Neural cell (in vitro differentiated cells): ENCODE measurements around the gene BICDL1. TPM values are rescaled to one million over a fixed set of nuclear protein-coding genes. Genes with fewer than 3 reads are reported as not detected.

Experiments
- H2AFZ ChIP-seq: fragments of 200-600, 300-800 bp; sonication (generic), shearing (Covaris generic); 2 replicates; pipeline ENCODE4 v1.6.0; 2014; ENCODE audit warnings: low read depth, mild to moderate bottlenecking, antibody characterized with exemption, low read length, moderate library complexity
- H3F3A ChIP-seq: fragments of 200-600 bp; shearing (Covaris generic); 2 replicates; pipeline ENCODE4 v1.6.1; 2016; ENCODE audit warnings: mild to moderate bottlenecking, moderate library complexity, mixed read lengths, antibody characterized with exemption, low read length; ENCODE audit not compliant: insufficient read depth, poor library complexity, severe bottlenecking
- H3K27ac ChIP-seq: fragments of 200-600, 300-800 bp; sonication (generic), shearing (Covaris generic); 2 replicates; pipeline ENCODE4 v1.5.1; 2014; ENCODE audit warnings: mild to moderate bottlenecking, low read length, moderate library complexity
- H3K27me3 ChIP-seq: fragments of 300-800, 200-600 bp; sonication (generic), shearing (Covaris generic); 2 replicates; pipeline ENCODE4 v1.6.0; 2014; ENCODE audit warnings: mild to moderate bottlenecking, low read depth, low read length, moderate library complexity; ENCODE audit not compliant: insufficient read depth
- H3K36me3 ChIP-seq: fragments of 300-800, 200-600 bp; sonication (generic), shearing (Covaris generic); 2 replicates; pipeline ENCODE4 v1.5.1; 2014; ENCODE audit warnings: mild to moderate bottlenecking, antibody characterized with exemption, low read length, moderate library complexity; ENCODE audit not compliant: insufficient read depth
- H3K4me2 ChIP-seq: fragments of 300-800, 200-600 bp; sonication (generic), shearing (Covaris generic); 2 replicates; pipeline ENCODE4 v1.6.0; 2014; ENCODE audit warnings: mild to moderate bottlenecking, low read length
- H3K4me3 ChIP-seq: fragments of 300-800, 200-600 bp; sonication (generic), shearing (Covaris generic); 2 replicates; pipeline ENCODE4 v1.5.1; 2014; ENCODE audit warnings: mild to moderate bottlenecking, low read length, moderate library complexity
- H3K79me2 ChIP-seq: fragments of 200-600 bp; shearing (Covaris generic); replicated peaks from 2 replicates; pipeline ENCODE4 v1.6.0; 2014; ENCODE audit warnings: mild to moderate bottlenecking, low read length, moderate library complexity; ENCODE audit not compliant: insufficient read depth
- H3K9ac ChIP-seq: fragments of 300-800, 200-600 bp; sonication (generic), shearing (Covaris generic); 2 replicates; pipeline ENCODE4 v1.6.1; 2016; ENCODE audit warnings: mild to moderate bottlenecking, low read length, mixed read lengths
- H3K9me2 ChIP-seq: fragments of 200-600 bp; shearing (Covaris generic); 2 replicates; pipeline ENCODE4 v1.6.1; 2016; ENCODE audit warnings: mild to moderate bottlenecking, low read length, mixed read lengths; ENCODE audit not compliant: insufficient read depth
- H3K9me3 ChIP-seq: fragments of 200-600, 300-800 bp; sonication (generic), shearing (Covaris generic); 2 replicates; pipeline ENCODE4 v1.6.1; 2016; ENCODE audit warnings: mild to moderate bottlenecking, mixed run types, low read length, moderate library complexity, mixed read lengths
- H4K20me1 ChIP-seq: fragments of 200-600 bp; shearing (Covaris generic); 2 replicates; pipeline ENCODE4 v1.6.1; 2016; ENCODE audit warnings: mild to moderate bottlenecking, mixed run types; ENCODE audit not compliant: insufficient read depth
- EP300 ChIP-seq: fragments of 450-650 bp; conservative IDR thresholded peaks from 2 replicates; pipeline ENCODE4 v1.6.1; 2014; ENCODE audit warnings: antibody characterized with exemption, mild to moderate bottlenecking, moderate library complexity; ENCODE audit not compliant: poor library complexity, severe bottlenecking
- EZH2 ChIP-seq: fragments of 200-600, 300-800 bp; shearing (Covaris generic), sonication (generic); IDR thresholded peaks from 2 replicates; pipeline ENCODE4 v1.6.1; 2014; ENCODE audit warnings: antibody characterized with exemption, low read length, borderline replicate concordance, mild to moderate bottlenecking; ENCODE audit not compliant: insufficient read depth, poor library complexity, severe bottlenecking
- MXI1 ChIP-seq: fragments of 450-650 bp; conservative IDR thresholded peaks from 2 replicates; pipeline ENCODE4 v1.6.1; 2014; ENCODE audit warnings: antibody characterized with exemption, mild to moderate bottlenecking; ENCODE audit not compliant: poor library complexity, severe bottlenecking
- POLR2AphosphoS5 ChIP-seq: IDR thresholded peaks from 2 replicates; pipeline ENCODE4 v1.6.1; 2012
- RAD21 ChIP-seq: fragments of 450-650 bp; conservative IDR thresholded peaks from 2 replicates; pipeline ENCODE4 v1.6.1; 2014; ENCODE audit warnings: antibody characterized with exemption, mild to moderate bottlenecking, moderate library complexity
- SMC3 ChIP-seq: fragments of 450-650 bp; conservative IDR thresholded peaks from 2 replicates; pipeline ENCODE4 v1.6.1; 2014; ENCODE audit warnings: antibody characterized with exemption, mild to moderate bottlenecking, moderate library complexity; ENCODE audit not compliant: poor library complexity
- TAF1 ChIP-seq: IDR thresholded peaks from 2 replicates; pipeline ENCODE4 v1.6.1; 2012; ENCODE audit warnings: low read depth
- polyA plus RNA-seq: library from polyadenylated mRNA; depleted of rRNA; stranded (reverse); fragments of >200 nt; gene quantifications from 2 replicates; pipeline ENCODE4 v1.2.3, GENCODE V29; 2014
- TF ChIP-seq, protein P1 (sequence below): fragments of 450-650 bp; IDR thresholded peaks from 2 replicates; pipeline ENCODE4 v1.5.1; 2014; ENCODE audit warnings: antibody characterized with exemption, mild to moderate bottlenecking, moderate library complexity; ENCODE audit not compliant: poor library complexity, severe bottlenecking
- TF ChIP-seq, protein P2 (sequence below): IDR thresholded peaks from 2 replicates; pipeline ENCODE4 v1.6.1; 2012; ENCODE audit warnings: borderline replicate concordance

BICDL1 gene
- polyA plus RNA-seq, 1 donor from 2014 or later, result 136 TPM

DNA sequence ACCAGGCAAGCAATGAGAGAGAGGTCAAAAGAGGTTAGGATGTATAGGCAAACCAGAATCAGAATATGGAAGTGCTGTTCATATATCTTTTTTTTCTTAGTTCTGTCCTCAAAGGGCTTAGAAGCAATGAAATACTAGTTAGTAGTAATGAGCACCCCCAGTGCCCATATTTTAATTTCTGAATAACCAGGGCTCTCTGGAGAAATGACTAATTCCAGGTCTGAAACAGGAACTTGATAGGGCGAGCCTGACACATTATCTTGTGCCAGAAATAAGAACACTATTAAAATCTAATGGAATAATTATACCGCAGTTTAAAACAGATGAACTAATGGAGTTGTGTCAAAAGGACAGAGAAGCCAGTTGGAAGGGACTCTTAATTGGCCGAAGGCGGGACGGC lies 30.9 kb downstream of the BICDL1 start:
- Histone ChIP-seq H3K9me3 (no peaks in the 10 kb centered on the region), H3K36me3 (no peaks in the 10 kb centered on the region), H4K20me1 (no peaks in the 10 kb centered on the region), H3K27ac (no peak overlapping the region), H3K4me3 (no peak overlapping the region), H2AFZ (no peak overlapping the region), H3K4me2 (no peak overlapping the region), H3K9ac (no peak overlapping the region), H3F3A (no peaks in the 10 kb centered on the region), H3K79me2 (peaks cover 3% of the 10 kb centered on the region), H3K27me3 (no peaks in the 10 kb centered on the region), H3K9me2 (no peaks in the 10 kb centered on the region)
- TF ChIP-seq EP300 (no peak), SMC3 (no peak), MXI1 (no peak), EZH2 (no peak), RAD21 (no peak), TAF1 (no peak), POLR2AphosphoS5 (no peak)
- TF ChIP-seq, protein P1, sequence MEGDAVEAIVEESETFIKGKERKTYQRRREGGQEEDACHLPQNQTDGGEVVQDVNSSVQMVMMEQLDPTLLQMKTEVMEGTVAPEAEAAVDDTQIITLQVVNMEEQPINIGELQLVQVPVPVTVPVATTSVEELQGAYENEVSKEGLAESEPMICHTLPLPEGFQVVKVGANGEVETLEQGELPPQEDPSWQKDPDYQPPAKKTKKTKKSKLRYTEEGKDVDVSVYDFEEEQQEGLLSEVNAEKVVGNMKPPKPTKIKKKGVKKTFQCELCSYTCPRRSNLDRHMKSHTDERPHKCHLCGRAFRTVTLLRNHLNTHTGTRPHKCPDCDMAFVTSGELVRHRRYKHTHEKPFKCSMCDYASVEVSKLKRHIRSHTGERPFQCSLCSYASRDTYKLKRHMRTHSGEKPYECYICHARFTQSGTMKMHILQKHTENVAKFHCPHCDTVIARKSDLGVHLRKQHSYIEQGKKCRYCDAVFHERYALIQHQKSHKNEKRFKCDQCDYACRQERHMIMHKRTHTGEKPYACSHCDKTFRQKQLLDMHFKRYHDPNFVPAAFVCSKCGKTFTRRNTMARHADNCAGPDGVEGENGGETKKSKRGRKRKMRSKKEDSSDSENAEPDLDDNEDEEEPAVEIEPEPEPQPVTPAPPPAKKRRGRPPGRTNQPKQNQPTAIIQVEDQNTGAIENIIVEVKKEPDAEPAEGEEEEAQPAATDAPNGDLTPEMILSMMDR, result no peak
- TF ChIP-seq, protein P2, sequence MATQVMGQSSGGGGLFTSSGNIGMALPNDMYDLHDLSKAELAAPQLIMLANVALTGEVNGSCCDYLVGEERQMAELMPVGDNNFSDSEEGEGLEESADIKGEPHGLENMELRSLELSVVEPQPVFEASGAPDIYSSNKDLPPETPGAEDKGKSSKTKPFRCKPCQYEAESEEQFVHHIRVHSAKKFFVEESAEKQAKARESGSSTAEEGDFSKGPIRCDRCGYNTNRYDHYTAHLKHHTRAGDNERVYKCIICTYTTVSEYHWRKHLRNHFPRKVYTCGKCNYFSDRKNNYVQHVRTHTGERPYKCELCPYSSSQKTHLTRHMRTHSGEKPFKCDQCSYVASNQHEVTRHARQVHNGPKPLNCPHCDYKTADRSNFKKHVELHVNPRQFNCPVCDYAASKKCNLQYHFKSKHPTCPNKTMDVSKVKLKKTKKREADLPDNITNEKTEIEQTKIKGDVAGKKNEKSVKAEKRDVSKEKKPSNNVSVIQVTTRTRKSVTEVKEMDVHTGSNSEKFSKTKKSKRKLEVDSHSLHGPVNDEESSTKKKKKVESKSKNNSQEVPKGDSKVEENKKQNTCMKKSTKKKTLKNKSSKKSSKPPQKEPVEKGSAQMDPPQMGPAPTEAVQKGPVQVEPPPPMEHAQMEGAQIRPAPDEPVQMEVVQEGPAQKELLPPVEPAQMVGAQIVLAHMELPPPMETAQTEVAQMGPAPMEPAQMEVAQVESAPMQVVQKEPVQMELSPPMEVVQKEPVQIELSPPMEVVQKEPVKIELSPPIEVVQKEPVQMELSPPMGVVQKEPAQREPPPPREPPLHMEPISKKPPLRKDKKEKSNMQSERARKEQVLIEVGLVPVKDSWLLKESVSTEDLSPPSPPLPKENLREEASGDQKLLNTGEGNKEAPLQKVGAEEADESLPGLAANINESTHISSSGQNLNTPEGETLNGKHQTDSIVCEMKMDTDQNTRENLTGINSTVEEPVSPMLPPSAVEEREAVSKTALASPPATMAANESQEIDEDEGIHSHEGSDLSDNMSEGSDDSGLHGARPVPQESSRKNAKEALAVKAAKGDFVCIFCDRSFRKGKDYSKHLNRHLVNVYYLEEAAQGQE, result no peak

DNA sequence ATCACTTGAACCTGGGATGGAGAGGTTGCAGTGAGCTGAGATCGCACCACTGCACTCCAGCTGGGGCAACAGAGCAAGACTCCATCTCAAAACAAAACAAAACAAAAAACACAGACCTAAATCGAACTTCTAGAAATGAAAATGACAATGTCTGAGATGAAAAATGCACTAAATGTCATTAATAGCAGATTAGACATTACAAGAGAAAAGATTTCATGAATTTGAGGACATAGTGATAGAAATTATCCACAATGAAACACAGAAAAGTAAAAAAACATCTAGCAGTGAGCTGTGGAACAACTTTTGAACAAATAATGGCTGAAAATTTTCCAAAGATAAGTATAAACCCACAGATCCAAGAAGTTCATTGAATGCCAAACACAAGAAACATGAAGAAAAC lies 35.2 kb downstream of the BICDL1 start:
- Histone ChIP-seq H3K9ac (no peak overlapping the region), H3K36me3 (no peaks in the 10 kb centered on the region), H3K9me2 (no peaks in the 10 kb centered on the region), H3K27me3 (no peaks in the 10 kb centered on the region), H3K27ac (no peak overlapping the region), H3K4me3 (no peak overlapping the region), H3K79me2 (no peaks in the 10 kb centered on the region), H3K4me2 (no peak overlapping the region), H4K20me1 (no peaks in the 10 kb centered on the region), H3F3A (no peaks in the 10 kb centered on the region), H3K9me3 (no peaks in the 10 kb centered on the region), H2AFZ (no peak overlapping the region)
- TF ChIP-seq EZH2 (no peak), TAF1 (no peak), EP300 (no peak), RAD21 (no peak), SMC3 (no peak), MXI1 (no peak)
- TF ChIP-seq, protein P1, result no peak
- TF ChIP-seq, protein P2, result no peak
